NCI-H2196 (cell line): Measurements from ENCODE around the gene SLC35D2.
"Not testable (repeated sequence)": the region's sequence is repeated elsewhere in the genome, so short reads cannot be mapped to it uniquely, and the experiment has no call there.

Source experiments
- DNase-seq: peaks from one replicate; lab custom pipeline; 2025; ENCODE audit not compliant: unreplicated experiment; lab: John Stamatoyannopoulos, UW

SLC35D2 gene

DNA sequence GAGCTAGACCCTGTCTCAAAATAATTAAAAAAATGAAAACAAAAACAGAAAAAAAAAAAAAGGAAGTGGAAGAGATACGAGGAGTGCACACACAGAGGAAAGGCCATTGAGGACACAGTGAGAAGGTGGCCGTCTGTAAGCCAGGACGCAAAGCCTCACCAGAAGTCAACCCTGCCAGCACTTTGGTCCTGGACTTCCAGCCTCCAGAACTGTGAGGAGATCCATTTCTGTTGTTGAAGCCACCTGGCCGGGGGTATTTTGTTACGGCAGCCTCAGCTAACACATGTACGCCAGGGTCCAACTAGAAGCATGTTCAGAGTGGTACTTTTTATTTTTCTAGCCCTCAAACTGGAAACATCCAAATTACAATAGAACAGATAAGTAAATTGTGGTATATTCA, 21.8 kb downstream of the SLC35D2 start:
- no peak for DNase-seq

- DNase-seq: no peak
Observed at GRCh38 chr9:96360976-96361375, 22.5 kb downstream of the SLC35D2 start.

DNA sequence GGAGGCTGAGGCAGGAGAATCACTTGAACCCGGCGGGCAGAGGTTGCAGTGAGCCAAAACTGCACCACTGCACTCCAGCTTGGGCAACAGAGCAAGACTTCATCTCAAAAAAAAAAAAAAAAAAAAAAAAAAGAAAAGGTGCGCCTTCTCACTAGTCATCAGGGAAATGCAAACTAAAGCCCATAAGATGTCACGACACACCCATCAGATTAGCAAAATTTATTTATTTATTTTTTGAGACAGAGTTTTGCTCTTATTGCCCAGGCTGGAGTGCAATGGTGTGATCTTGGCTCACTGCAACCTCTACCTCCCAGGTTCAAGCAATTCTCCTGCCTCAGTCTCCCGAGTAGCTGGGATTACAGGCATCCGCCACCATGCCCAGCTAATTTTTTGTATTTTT, 23.0 kb downstream of the SLC35D2 start:
- not testable (repeated sequence) for DNase-seq

DNA sequence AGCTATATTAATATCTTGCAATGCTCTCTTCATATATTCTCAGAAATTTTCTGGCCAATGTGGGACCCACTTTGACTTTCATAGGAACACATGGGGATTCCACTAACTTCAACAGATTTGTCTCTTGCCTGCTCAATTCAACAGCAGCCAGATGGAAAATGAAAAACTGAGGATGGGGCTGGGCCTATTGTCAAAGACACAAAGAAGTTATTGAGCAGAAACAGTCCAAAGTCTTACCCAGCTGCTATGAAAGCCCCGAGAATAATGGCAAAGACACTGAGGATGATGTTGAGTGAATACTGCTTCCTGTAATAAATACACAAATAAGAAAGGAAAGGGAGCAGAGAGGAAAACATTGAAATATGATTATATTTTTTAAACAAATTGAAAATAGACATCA, 32.6 kb downstream of the SLC35D2 start:
- no peak for DNase-seq

DNA sequence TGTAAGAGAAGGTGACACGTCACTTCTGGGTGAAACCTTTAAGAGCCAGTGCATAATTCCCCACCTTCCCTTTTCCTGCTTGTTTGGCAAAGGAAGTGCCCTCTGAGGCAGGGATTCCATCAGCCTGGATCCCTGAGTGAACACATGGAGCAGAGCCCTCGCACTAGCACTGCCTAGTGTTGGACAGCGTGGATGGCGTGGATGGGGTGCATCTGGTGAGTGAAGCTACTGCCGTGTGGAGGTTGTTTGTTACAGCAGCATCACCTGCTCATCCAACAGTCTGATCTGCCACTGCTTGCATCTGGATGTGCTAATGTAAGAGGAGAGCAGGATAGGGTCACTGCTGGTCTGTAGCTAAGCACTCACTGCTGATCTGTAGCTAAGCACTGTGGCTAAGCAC, 35.2 kb downstream of the SLC35D2 start:
- no peak for DNase-seq

GRCh38 chr9:96345551-96345950, 38.0 kb downstream of the SLC35D2 start:
- no peak for DNase-seq

- peak; percentile 25 for DNase-seq
Observed at GRCh38 chr9:96344458-96345180, 38.9 kb downstream of the SLC35D2 start.

GRCh38 chr9:96343515-96344360, 39.8 kb downstream of the SLC35D2 start:
- DNase-seq: no peak

- DNase-seq: no peak
Observed at GRCh38 chr9:96342571-96343245, 40.8 kb downstream of the SLC35D2 start.

DNA sequence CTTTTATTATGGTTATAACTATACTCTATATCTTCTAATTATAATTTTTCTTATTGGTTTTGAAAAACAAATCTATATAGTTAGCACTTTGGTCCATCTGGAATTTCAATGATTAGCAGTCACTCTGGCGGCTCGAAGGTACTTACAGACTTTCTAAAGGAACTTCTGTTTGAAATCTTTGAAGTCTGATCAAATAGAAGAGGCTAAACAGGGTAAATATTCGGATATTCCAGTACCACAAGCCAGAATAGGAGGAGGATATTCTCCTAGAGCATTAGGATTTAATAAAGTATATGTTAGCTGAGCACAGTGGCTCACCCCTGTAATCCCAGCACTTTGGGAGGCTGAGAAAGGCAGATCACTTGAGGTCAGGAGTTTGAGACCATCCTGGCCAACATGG, 42.8 kb downstream of the SLC35D2 start:
- no peak for DNase-seq

DNA sequence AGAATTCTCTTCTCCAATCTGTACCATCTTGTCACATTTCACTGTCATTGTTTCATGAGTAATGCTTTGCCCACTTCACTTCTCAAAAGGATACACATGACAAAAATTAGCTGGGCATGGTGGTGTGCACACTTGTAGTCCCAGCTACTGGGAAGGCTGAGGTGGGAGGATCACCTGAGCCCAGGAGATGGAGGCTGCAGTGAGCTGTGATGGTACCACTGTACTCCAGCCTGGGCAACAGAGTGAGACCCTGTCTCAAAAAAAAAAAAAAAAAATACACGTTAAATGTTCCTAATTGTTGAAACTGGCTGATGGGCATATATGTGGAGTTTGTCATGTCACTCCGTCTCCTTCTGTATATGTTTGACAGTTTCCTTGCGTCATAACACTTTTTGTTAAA, 45.2 kb downstream of the SLC35D2 start:
- DNase-seq: no peak

- DNase-seq: no peak
Observed at GRCh38 chr9:96333958-96334357, 49.6 kb downstream of the SLC35D2 start.

- DNase-seq: no peak
Observed at GRCh38 chr9:96331236-96331947, 52.1 kb downstream of the SLC35D2 start.

DNA sequence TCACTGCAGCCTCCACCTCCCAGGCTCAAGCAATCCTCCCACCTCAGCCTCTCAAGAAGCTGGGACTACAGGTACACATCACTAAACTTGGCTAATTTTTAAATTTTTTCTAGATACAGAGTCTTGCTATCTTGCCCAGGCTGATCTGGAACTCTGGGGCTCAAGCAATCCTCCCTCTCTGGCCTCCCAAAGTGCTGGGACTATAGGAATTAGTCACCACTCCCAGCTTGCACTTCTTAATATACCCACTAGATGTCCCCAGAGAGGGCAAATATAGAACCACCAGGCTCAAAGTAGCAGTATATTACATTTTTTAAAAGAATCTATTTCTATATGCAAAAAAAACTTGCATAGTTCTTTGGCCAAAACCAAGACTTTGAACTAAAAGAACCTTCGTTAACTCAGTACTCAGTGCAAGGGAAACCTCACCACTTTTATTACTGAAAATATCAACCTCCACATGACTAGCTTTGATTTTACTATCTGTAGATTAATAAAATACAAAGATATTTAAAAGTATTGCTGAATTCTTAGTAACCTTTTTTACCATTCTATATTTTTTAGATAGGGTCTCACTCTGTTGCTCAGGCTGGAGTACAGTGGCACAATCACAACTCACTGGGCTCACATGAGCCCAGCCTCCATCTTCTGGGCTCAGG, 55.7 kb downstream of the SLC35D2 start:
- DNase-seq: peak; percentile 59

GRCh38 chr9:96323169-96323568, 60.3 kb downstream of the SLC35D2 start:
- no peak for DNase-seq

DNA sequence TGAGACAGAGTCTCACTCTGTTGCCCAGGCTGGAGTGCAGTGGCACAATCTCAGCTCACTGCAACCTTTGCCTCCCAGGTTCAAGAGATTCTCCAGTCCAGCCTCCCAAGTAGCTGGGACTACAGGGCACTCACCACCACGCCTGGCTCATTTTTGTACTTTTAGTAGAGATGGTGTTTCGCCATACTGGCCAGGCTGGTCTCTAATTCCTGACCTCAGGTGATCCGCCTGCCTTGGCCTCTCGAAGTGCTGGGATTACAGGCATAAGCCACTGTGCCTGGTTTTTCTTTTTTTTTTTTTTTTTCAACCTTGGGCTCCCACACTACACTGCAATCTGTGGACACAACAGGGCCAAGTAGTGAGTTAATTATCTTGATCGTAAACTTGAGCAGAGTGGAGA, 60.8 kb downstream of the SLC35D2 start:
- DNase-seq: not testable (repeated sequence)

GRCh38 chr9:96322210-96322609, 61.3 kb downstream of the SLC35D2 start:
- DNase-seq: not testable (repeated sequence)

GRCh38 chr9:96321515-96321914, 62.0 kb downstream of the SLC35D2 start:
- no peak for DNase-seq

DNA sequence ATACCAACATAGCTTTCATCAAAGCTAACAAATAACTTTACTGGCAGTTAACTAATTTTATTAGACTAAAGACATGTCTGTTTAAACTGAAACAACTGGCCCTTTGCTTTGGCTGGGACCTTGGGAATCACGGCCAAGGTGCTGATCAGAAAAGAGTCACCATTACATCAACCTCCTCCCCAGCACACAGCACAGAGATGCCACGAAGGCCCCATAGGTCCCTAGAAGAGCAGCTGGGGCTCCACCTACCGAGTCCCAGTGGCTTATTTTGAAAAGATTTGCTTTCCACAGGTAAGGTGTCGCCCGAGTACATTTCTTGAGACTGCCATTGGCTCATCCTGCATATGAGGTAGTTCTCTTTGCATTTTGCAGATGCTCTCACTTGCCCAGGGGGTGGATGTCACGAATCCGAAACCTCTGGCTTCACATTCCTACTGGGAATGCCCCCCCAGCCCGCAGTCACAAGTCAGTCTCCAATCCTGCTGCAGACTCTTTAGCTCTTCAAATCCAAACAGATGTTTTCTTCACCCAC, 62.7 kb downstream of the SLC35D2 start:
- DNase-seq: no peak

DNA sequence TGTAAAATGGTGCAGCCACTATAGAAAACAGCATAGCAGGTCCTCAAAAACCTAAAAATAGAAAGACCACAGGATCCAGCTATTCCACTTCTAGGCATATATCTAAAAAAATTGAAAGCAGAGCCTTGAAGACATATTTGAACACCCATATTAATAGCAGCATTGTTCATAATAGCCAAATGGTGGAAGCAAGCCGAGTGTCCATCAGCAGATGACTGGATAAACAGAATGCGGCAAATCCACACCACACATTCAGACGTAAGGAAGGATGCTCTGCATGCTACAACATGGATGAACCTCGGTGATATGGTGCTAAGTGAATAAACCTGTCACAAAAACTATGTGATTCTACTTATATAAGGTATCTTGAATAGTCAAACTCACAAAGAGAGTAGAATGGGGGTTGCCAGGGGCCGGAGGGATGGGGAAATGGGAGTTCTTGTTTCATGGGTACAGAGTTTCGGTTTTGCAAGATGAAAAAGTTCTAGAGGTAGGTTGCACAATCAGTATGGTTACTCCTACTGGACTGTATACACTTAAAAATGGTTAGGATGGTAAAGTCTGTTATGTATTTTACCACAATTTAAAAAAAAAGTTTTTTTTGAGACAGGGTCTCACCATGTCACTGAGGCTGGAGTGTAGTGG, 64.5 kb downstream of the SLC35D2 start:
- no peak for DNase-seq
